ENCODE data around the gene SOD3.

The SOD3 gene

DNA sequence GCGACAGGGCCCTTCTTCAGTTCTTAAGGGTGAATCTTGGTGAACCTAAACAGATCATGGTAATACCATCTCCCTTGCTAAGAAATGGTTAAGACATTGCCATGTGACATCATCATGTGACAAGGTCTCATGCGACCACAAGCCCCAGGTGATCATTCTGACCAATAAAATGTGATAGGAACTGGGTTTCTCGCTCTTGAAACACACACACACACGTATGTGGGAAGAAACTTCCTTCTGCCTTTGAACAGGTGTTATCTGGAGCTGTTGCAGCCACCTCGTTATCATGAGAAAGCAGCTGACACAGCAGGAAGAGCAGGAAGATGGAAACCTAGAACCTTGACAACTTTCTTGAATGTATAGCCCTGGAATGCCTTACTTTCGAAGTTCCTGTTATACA lies 10.2 kb downstream of the SOD3 start:
- no peak for DNase-seq

DNA sequence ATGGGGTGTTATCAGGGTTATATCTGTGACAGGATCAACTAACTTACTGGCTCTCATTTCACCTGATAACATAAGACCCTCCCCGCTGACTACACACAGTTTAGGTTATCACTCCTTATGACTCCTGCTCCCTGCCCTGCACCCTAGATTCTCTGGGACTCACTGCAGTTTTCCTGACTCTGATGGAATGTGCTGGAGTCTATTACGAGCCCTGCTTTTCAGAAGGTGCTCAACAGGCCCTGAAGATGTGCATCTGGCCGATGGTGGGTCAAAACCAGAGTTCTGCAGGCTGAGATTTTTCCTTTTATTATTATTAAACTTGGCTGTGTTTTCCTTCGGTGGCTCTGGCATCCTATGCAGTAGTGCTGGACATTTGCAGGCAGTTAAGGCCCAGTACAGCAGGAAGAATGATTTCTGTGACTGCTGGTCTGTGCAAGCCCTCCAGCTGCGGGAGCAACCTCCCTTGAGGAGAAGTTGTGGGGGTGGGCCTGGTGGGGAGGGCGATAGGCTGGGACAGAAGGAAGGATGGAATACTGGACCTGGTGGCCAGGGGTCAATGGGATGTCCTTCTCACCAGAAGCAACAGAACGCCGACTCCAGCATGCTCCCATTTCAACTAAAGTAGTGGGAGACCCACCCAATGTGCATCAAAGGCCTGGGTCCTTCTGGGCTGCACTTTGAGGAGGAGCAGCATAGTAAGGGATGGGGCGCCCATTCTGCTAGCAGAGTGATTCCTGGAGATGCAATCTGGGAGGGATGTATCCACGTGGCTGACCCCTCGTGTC lies 11.0 kb downstream of the SOD3 start:
- no peak for DNase-seq

DNA sequence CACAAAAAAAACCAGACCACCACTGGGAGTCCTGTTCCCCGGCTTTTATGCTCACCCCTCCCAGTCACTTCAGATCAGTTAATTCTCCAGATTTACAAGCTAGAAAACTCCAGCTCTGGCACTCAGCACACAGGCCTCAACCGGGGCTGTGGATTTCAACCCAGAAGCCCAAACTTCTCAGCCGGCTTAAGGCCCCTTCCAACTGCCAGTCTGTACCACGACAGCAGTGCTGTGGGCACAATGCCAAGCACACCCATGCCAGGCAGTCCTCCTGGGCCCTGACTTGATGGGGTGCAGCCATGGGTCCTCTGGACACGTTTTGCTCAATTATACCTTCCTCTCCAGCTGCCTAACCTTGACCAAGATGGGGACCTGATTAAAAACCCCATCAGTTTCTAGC lies 12.2 kb downstream of the SOD3 start:
- DNase-seq, result no peak

DNA sequence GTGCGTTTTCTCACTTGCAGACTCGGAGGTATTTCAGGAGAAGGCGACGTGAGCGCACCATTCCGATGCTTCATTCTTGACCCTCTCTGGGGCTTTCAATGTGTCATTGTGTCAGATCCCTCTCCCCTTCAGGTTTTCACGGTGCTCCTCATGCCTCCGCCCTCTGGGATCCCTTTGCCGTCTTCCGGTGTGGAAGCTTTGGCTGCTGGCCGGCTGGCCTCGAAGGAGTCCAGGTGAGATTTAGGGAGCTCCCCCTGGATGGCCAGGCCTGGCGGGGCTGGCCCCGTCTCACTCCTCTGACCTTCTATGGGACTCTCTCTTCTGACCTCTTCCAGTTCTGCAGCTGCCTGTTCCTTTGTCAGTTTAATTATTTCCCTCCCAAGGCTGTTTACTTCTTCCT lies 12.9 kb downstream of the SOD3 start:
- DNase-seq, result no peak

DNA sequence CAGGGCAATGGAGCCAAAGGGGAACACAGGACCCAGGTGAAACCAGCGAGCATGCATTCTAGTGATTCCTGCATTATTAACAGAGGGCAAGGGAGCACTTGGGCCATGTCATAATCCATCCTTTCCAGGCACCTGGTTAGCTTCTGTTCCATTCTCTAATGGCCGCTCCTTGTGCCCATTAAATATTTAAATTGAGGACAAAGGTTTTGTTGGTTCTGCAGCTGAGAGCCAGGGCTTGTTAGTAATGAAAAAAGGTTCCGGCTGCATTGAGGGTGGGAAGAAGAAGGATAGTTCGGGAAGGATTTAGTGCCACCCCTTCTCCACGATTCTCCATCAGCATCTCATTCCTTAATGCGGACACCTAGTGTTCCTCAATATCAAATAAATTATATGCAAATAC lies 13.6 kb downstream of the SOD3 start:
- DNase-seq, result no peak

DNA sequence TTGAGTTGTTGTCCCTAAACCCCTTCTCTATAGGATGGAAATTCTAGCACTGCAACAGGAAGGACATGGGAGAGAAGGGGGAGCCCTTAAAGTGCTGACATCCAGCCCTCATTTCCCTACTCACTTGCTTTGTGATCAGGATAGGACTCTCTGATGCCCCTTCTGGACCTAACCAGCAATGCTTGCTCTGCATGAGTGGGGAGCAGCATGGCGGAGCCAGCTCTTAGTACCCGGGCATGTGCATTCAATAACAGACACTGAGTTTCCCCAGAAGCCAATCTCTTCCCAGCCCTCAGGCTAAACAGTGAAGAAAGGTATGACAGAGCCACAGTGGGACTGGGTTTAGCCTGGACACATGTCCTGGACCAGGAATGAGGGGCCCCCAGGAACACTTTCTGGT lies 14.0 kb downstream of the SOD3 start:
- DNase-seq, result no peak

DNA sequence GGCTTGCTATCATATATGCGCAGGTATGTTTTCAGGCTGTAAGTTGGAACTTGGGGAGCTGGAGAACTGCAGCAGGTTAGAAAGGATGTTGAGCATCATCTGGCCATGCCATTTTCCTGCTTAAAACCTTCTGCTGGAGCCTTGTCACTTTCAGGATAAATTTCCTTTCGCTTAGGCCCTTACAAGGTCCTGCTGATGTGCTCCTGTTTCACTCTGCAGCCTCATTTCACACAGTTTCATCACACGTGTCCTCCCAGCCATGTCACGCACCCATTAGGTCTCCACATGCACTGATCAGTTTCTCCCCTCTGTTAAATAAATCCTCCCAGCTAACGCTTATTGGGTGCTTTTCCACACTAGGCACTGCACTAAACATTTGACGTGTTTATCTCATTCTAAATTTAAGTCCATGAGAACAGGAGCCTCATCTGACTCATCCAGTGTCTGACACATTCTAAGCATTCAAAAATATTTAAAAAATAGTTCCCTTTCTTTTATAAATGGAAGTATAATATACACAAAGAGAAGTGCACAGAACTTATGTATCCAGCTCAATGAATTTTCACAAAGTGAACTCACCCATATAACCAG lies 14.5 kb downstream of the SOD3 start:
- DNase-seq, result no peak

DNA sequence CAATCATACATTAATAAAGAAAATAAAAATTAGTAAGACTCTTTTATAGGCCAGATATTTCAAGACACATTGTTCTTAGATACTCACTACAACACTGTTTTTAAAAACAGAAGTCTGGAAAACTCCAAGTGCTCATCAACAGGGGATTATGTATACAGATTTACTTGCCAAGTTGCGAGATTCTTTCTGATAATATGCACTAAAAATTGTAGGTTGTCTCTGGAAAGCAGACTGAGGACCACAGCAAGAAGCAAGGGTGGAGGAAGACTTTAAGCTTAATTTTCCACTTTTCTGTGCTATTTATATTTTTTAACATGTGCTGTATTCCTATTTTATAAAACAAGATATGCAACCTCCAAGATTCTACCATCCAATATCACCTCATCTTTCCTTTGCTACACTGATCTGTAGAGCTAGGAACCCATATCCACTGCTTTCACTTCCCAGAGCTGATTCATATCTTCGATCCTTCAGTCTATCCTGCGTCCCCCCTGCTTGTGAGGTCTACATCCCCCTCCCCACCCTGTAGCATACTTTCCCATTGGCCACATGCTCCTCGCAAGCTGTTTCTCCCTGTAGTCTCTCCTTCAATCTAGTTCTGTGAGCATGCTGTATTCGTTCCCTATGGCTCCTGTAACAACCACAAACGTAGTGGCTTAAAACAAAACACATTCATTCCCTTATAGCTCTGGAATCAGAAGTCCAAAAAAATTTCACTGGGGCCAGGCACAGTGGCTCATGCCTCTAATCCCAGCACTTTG lies 15.7 kb downstream of the SOD3 start:
- DNase-seq, result no peak

DNA sequence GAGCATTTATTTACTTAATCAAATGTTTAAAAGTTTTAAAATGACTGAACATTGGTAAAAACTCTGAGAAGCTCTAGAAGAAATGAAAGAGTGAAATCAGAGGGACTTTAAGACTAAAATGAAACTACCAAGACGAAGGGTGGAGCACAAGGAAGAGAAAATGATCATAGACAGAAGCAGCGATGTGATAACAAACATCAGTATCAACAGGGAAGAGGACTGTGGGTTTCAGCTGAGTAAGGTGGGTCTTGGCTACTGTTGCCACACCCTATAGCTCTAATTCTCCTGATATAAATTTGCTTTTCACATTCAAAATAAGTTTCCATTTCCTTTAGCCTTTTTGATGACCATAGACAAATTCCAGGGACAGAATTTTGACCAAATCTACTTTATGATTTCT lies 18.4 kb downstream of the SOD3 start:
- DNase-seq, result no peak

DNA sequence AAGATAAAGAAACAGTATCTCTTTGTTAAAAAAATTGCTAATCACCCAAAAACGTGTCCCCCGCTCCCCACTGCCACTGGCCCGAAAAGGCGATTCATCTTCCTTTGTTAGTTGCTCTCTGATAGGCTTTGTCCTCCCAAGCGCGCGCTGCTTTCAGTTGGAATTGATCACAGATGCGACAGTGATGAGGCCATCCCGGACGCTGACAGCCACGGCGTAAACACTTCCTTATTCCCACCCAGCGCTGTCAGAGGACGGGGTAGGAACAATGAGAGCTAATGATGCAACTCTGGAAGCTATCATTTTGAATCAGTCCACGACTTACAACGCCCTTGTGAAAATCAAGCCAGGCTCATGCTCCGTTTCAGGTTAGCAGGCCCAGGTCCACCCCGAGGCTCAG lies 21.4 kb downstream of the SOD3 start:
- no peak for DNase-seq

DNA sequence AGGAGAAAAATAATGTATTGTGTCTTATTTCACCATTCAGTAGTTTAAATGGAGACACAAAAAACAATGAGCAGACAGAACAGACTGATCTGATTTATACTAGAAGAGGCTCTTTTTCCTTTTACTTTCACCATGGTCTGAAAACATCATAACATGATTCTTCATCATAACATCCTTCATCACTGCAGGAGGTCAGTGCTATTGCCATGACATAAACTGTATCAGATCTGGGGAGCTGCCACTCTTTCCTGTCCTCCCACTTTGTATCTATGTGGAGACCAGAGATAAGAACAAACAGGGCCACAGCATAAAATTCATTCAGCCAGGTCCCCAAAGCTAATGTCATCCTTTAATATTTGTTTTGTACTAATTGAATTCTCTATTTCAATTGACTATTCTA lies 25.2 kb downstream of the SOD3 start:
- DNase-seq, result no peak

DNA sequence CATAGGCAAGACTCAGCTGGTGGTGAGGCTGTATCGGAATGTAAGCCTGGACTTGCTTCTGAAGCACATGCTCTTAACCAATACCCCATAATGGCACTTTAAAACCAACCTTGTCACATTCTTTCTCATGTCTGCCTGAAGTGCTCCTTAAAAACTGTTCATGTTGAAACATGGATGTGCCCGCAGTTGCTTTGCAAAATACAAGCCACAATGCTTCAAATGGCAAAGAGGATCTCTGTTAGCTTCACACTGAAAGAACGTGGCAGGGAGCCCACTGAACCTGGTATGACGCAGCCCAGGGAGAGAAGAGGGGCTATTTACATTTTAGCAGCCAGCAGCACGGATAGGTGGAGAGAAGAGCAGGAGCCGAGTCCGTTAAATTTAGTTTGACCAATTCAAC lies 29.3 kb downstream of the SOD3 start:
- DNase-seq, result no peak

DNA sequence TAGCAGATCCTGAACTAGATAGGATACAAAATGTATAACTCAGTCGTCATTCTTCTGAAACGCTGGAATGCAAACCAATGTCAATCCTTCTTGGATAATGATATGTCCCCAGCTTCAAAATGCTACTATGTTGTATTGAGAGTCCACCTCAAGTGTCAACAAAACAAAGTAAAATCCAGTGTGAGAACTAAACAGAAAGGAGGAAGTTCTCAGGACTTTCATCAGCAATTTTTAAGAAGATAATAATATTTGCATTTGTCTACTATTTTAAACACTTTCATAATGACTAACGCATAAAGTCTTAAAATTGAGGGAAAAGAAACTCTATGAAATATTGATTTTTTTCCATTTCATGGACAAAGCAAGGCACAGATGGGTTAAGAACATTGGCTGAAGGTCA lies 36.3 kb downstream of the SOD3 start:
- DNase-seq, result no peak

DNA sequence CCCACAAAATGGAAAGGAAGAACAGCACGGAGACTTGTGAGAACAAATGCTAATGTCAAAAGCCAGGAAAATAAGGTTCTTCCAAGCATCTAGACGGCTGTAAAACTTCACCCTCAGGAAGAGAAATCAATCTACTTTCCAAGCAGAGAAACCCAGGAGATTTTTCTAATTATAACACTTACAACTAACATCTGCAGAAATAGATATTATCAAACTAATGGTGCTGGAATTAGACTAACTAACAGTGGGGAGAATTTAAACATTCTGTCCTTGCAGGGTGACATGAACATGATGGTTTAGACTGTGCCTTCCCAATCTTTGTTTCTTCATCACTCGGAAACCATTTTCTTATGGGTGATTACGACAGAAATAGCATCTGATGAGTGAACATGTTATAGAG lies 40.3 kb downstream of the SOD3 start:
- no peak for DNase-seq

DNA sequence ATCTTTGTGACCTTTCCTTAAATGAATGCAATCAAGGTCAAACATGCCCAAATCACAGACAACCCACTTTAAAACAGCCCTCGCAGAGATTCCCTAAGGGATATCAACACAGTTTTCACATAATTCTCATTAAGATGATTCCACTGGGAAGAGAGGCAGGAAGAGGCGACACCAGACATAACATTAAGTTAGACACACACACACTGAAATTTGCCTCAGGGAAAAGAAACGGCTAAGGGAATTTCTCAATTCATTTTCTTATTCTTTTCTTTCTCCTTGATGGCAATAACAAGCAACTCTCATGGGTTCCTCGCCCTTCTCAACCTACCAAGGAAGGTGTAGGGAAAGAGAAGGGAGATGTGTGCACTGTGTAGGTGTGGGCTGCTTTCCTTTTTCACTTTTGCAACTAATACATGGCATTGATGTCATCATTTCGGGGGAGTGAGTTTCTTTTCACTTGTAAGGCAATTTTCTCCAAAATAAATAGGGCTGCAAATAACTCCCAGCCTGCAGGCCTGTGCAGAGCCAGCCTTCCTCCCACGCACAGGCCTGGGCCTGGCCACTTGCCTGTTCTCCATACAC lies 41.4 kb downstream of the SOD3 start:
- DNase-seq, result no peak

DNA sequence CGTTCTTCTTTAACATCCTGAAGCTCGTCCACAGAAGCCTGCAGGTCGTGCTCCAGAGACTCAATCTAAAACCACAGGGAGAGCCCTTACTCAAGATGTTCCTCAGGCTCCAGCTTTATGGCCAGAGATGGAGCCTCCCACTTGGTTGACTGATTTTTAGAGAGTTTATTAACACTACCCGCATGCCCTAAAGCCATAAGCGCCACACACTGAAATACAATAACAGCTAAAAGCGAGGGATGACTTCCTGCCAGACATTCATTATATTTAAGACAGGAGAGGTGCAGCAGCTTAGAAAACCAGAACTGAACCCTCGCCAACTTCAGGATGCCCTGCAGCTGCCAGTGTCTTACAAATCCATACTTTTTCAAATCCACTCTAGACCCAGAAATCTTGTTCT lies 42.0 kb downstream of the SOD3 start:
- DNase-seq, result no peak

DNA sequence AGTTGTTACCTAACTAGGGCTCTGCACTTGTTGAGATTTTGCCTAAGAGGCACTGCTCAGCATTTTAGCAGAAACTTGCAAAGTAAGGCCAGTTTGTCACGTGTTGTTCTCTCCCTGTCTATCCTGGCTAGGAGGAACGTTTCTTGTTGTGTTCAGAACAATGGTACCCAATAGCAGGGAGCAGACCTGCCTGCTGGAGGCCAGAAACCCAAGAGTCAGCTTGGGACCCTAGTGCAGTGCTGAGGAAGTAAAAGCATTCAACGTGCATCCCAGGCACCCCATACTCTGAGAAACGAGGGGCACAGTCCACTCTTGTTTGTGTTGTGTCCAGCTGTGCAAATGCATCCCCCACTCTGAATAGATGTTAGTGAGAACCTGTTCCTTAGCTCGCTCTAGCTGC lies 42.4 kb downstream of the SOD3 start:
- DNase-seq, result no peak

DNA sequence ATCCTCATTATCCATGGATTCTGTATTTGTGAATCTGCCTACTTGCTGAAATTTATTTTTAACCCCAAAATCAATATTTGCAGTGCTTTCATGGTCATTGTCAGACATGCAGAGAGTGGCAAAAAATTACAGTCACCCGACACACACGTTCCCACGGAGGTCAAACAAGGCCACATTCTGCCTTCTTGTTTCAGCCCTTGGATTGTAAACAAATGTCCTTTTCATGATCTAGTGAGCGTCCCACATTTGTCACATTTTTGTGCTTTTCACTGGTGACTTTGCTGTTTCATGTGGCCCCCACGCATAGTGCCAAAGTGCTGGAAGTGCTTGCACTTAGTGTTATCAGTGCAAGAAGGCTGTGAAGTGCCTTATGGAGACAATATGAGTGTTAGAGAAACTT lies 45.0 kb downstream of the SOD3 start:
- DNase-seq, result no peak

DNA sequence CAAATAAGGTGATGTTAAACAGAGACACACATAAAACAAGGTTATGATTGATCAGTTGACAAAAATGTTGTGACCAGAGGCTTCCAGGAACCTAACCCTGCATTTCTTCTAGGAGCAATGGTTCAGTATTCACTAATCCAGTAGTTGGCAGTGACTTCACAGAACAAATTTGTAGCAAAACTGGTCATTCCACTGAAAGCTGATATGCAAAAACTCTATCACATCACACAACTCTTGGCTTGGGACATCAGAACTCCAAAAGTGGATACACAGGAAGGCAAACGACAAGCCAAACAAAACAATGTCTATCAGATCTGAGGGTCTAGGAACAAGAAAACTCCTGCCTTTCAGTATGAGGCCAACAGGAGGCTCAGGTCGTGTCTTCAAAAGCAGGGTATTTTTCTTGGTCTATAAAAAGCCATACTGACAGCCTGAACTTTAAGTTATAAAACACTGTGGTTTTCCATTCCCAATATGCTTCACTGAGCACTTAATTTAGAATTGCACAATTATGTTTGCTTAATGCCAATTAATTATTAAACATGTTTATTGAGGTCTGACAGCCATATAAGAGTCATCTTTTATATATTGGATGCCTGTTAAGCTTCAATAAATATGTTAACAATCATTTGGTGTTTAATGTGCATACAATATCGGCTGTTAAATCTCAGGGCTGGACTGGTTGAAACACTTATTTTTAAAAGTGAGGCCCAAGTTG lies 45.6 kb downstream of the SOD3 start:
- no peak for DNase-seq

DNA sequence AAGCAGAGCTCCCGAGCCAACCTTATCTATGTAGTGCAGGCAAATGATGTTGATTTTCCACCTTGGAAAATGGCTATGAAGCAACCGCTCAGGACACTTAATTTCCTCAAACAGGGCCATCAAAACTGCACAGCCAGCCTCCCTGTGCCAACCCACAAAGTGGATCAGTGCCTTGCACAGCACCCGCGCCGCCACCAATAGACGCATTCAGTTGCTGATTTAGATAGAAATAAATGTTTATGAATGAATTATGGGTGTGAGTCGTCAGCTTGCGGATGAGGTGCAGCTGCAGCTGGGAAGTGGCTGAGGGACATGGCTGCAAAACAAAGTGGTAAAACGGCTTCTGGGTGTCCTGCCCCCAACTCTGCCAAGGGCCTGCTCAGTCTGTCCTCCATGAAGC lies 47.0 kb downstream of the SOD3 start:
- DNase-seq, result no peak

DNA sequence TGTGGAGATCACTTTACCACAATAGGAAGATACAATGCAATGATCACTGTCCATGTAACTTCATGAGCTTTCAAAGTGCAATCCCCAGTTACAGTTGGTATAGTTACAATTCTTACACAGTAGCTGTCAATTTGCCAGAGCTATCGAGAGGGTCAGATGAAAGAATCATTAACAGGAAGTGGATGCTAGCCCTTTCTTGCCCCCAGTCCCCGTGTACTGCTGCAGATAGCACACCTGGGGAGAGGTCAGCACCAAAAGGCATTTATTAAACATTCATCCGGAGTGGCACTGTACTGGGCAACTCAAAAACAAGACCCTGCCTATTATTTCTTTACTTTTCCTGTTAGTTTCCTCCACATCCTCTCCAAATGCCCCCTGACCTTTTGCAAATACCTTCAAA lies 47.7 kb downstream of the SOD3 start:
- DNase-seq, result no peak

DNA sequence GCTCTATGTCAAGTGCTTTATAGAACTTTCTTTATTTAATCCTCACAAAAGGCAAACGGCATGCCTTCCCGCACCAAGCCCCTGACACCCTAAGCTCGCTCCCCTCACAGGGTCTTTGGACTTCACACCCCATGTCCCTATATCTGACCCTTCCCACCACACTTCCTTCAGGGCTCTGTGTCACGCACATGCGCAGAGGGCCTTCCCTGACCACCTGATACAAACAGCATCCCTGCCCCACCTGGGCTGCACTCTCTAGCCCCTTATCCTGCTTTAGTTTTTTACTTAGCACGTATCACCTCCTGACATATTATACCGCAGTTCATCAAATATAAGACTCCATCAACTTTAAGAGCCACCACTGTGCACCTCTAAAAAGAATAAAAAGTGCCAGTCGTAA lies 49.8 kb downstream of the SOD3 start:
- DNase-seq, result no peak

DNA sequence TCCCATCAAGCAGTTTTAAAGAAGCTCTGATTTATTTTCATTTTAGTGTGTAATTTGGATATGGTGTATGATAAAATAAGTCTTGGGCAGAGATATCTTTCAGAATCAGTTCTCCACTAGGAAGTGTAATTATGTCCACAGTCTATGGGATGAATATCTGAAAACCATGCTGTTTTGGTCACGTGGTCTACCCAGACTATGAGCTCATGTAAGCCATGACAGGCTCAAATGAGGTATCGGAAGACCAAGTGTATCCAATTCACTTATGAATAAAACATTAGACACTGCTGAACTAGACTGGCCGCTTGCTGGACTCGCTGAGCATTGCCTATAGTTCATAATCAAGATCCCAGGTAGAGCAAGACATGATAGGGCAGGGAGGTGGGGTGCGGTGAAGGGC lies 50.5 kb downstream of the SOD3 start:
- no peak for DNase-seq

Measured in femur (tissue), 1 donor.